HepG2 (cell line): ENCODE results near the gene LAMC1. TPM values are rescaled to one million over a fixed set of nuclear protein-coding genes. Genes with fewer than 3 reads are reported as not detected.

Experiments
- ATAC-seq: fragments of 200-7000 bp; cut with Tn5 transposase; 3 replicates; pipeline ENCODE4 v1.9.1; 2020; ENCODE audit warnings: mild to moderate bottlenecking, moderate library complexity
- BruUV-seq: library from RNA; stranded (reverse); fragments of 400-500 nt; replicated peaks from 2 replicates; lab custom pipeline; 2021; lab: Mats Ljungman, UMichigan
- CTCF ChIA-PET: fragments of 300-600 bp; formaldehyde crosslinking; extraction: SDS; loops from one replicate; lab custom pipeline; 2021; ENCODE audit warnings: low total read pairs, inconsistent platforms, low intra/inter-chr PET ratio; lab: Yijun Ruan, JAX
- POLR2A ChIA-PET: fragments of 350-600 bp; sonication (Branson Sonifier 250); formaldehyde crosslinking; loops from one replicate; lab custom pipeline; 2020; ENCODE audit warnings: antibody characterized with exemption, inconsistent platforms; lab: Yijun Ruan, JAX
- DNase-seq: peaks from one replicate; pipeline ENCODE4 v3.0.0-alpha.2; 2015; ENCODE audit warnings: low spot score
- FAIRE-seq: peaks from 3 replicates; lab custom pipeline; 2011; peaks lifted over from hg19 to GRCh38; lab: Jason Lieb, UNC
- H2AFZ ChIP-seq: one replicate; pipeline ENCODE4 v1.6.1; 2011; ENCODE audit warnings: low read length, inconsistent platforms
- H3K27ac ChIP-seq: fragments of 300-600 bp; 3 replicates; pipeline ENCODE4 v1.8.0; 2011; ENCODE audit warnings: mixed run types, mild to moderate bottlenecking, mixed read lengths, low read length, inconsistent platforms; ENCODE audit not compliant: insufficient read depth; ENCODE audit errors: extremely low read length
- H3K27me3 ChIP-seq, 2 experiments: fragments of 200-600 bp in 1 of 2; 2 replicates in 1 of 2; 3 replicates in 1 of 2; pipeline versions ENCODE4 v1.6.0 to v1.8.0; 2011; ENCODE audit warnings: low read length in 2 of 2, mild to moderate bottlenecking in 2 of 2, moderate library complexity in 2 of 2, inconsistent platforms in 1 of 2; ENCODE audit not compliant: insufficient read depth in 2 of 2, control insufficient read depth in 1 of 2
- H3K36me3 ChIP-seq, 2 experiments: fragments of 200-600 bp in 1 of 2; replicated peaks in 1 of 2; 2 replicates in 1 of 2; 3 replicates in 1 of 2; pipeline versions ENCODE4 v1.5.1 to v1.8.0; 2011; ENCODE audit warnings: low read length in 2 of 2, inconsistent platforms in 1 of 2; ENCODE audit not compliant: insufficient read depth in 2 of 2, control insufficient read depth in 1 of 2
- H3K4me1 ChIP-seq: 2 replicates; pipeline ENCODE4 v1.5.1; 2012; ENCODE audit warnings: low read length, inconsistent platforms; ENCODE audit not compliant: insufficient read depth
- H3K4me2 ChIP-seq: 2 replicates; pipeline ENCODE4 v1.6.0; 2011; ENCODE audit warnings: low read depth, low read length, inconsistent platforms
- H3K4me3 ChIP-seq, 3 experiments: fragments of 200-600 bp in 1 of 3; sonication (generic), shearing (Covaris generic) in 1 of 3; replicated peaks in 1 of 3; 2 replicates each; pipeline ENCODE4 v1.5.1; 2011 to 2016; ENCODE audit warnings: low read length in 3 of 3, inconsistent platforms in 2 of 3, low read depth in 2 of 3, mild to moderate bottlenecking in 2 of 3, control low read depth in 1 of 3, mixed read lengths in 1 of 3; ENCODE audit not compliant: insufficient read depth in 1 of 3
- H3K79me2 ChIP-seq: one replicate; pipeline ENCODE4 v1.6.1; 2011; ENCODE audit warnings: low read length, inconsistent platforms; ENCODE audit not compliant: insufficient read depth
- H3K9ac ChIP-seq: 2 replicates; pipeline ENCODE4 v1.6.0; 2011; ENCODE audit warnings: mild to moderate bottlenecking, low read depth, low read length, inconsistent platforms; ENCODE audit not compliant: insufficient read depth
- H3K9me3 ChIP-seq: 2 replicates; pipeline ENCODE4 v1.5.1; 2012; ENCODE audit warnings: mild to moderate bottlenecking, low read length
- H4K20me1 ChIP-seq: 2 replicates; pipeline ENCODE4 v1.6.0; 2011; ENCODE audit warnings: inconsistent platforms, mild to moderate bottlenecking, low read length, moderate library complexity; ENCODE audit not compliant: insufficient read depth
- CHD4 ChIP-seq: fragments of 200-600 bp; sonication (generic); IDR thresholded peaks from 2 replicates; pipeline ENCODE4 v1.7.0; 2017; ENCODE audit warnings: mild to moderate bottlenecking, low read length, borderline replicate concordance
- FOXA1 ChIP-seq, 2 experiments: fragments of 450-650 bp in 1 of 2; sonication (generic) in 1 of 2; formaldehyde crosslinking in 1 of 2; IDR thresholded peaks; 2 replicates each; pipeline versions ENCODE4 v1.4.0 to v1.6.1; 2016 to 2020; ENCODE audit warnings: missing genetic modification reagents in 1 of 2
- HNRNPK ChIP-seq: fragments of 200-400 bp; formaldehyde crosslinking; IDR thresholded peaks from 2 replicates; pipeline ENCODE4 v1.6.1; 2018; ENCODE audit warnings: low read length, low read depth, moderate library complexity, mild to moderate bottlenecking; ENCODE audit not compliant: poor library complexity, severe bottlenecking
- MBNL3 ChIP-seq: fragments of 250-450 bp; sonication (Bioruptor Pico); conservative IDR thresholded peaks from 2 replicates; pipeline ENCODE4 v1.8.0; 2022; ENCODE audit warnings: mild to moderate bottlenecking, inconsistent platforms
- NCOA2 ChIP-seq: sonication (generic); formaldehyde crosslinking; IDR thresholded peaks from 2 replicates; pipeline ENCODE4 v1.8.0; 2022; ENCODE audit warnings: inconsistent platforms
- PHB2 ChIP-seq: fragments of 450-650 bp; IDR thresholded peaks from 2 replicates; pipeline ENCODE4 v1.6.1; 2018; ENCODE audit not compliant: partially characterized antibody
- PRMT3 ChIP-seq: sonication (generic); formaldehyde crosslinking; IDR thresholded peaks from 2 replicates; pipeline ENCODE4 v1.8.1; 2022; ENCODE audit warnings: low read depth, mild to moderate bottlenecking, moderate library complexity, missing genetic modification reagents, borderline replicate concordance
- RBM22 ChIP-seq: fragments of 200-400 bp; formaldehyde crosslinking; optimal IDR thresholded peaks from 2 replicates; pipeline ENCODE3; 2017; ENCODE audit warnings: mild to moderate bottlenecking, low read length, moderate library complexity
- TMF1 ChIP-seq: sonication (generic); formaldehyde crosslinking; IDR thresholded peaks from 2 replicates; pipeline ENCODE4 v1.8.1; 2022; ENCODE audit warnings: low read depth, missing genetic modification reagents
- ZMAT5 ChIP-seq: sonication (generic); formaldehyde crosslinking; IDR thresholded peaks from 2 replicates; pipeline ENCODE4 v1.5.0; 2020; ENCODE audit warnings: mild to moderate bottlenecking, low read depth, missing genetic modification reagents, borderline replicate concordance
- ZNF10 ChIP-seq: sonication (generic); formaldehyde crosslinking; IDR thresholded peaks from 2 replicates; pipeline ENCODE4 v1.4.0; 2020; ENCODE audit warnings: mild to moderate bottlenecking, low read depth, missing genetic modification reagents, borderline replicate concordance
- ZNF382 ChIP-seq: sonication (generic); formaldehyde crosslinking; IDR thresholded peaks from 2 replicates; pipeline ENCODE4 v1.5.0; 2020; ENCODE audit warnings: missing genetic modification reagents, mild to moderate bottlenecking, borderline replicate concordance
- ZNF572 ChIP-seq: sonication (generic); formaldehyde crosslinking; IDR thresholded peaks from 2 replicates; pipeline ENCODE4 v1.5.1; 2020; ENCODE audit warnings: mild to moderate bottlenecking, missing genetic modification reagents
- WGBS: methylation state at CpG from one replicate; pipeline ENCODE4 v1.1.6; 2017; ENCODE audit warnings: low lambda C conversion rate; 5-methylcytosine and 5-hydroxymethylcytosine counted together
- in situ Hi-C: cut with HindIII; loops from 2 replicates; pipeline ENCODE4 v1.10.0; 2017; ENCODE audit warnings: low pct_unique_long_range_greater_than_20kb; ENCODE audit not compliant: extremely low pct_ligation_motif_present
- intact Hi-C: fragments of 100-400 bp; cut with micrococcal nuclease; formaldehyde crosslinking; loops from one replicate; pipeline ENCODE4 v1.10.0; 2022; ENCODE audit not compliant: unreplicated experiment
- polyA plus RNA-seq, 8 experiments: library from polyadenylated mRNA; depleted of rRNA in 3 of 8; stranded (reverse) in 7 of 8; unstranded in 1 of 8; fragments of >200 nt; fragmentation: Illumina TruSeq in 4 of 8; extraction: Trizol in 4 of 8; gene quantifications; 2 replicates each; pipeline versions ENCODE4 v1.2.1 to v1.2.3, GENCODE V29; 2011 to 2016; ENCODE audit warnings: low read depth in 4 of 8, missing spikeins in 1 of 8, mixed read lengths in 1 of 8; ENCODE audit not compliant: insufficient read depth in 1 of 8
- total RNA-seq, 5 experiments: library from RNA; depleted of rRNA; stranded (reverse); fragments of >200 nt; fragmentation: Illumina TruSeq; extraction: Trizol; gene quantifications; 2 replicates each; pipeline ENCODE4 v1.2.3, GENCODE V29; 2016; ENCODE audit warnings: low read depth in 1 of 5

LAMC1 gene
- total and polyA plus RNA-seq, 2 of the 13 experiments (the other 11 are each of a cell fraction or from before 2014, with no cell fraction given) = 58.5 to 137 TPM

GRCh38 chr1:183100361-183100974, 77.2 kb downstream of the LAMC1 start:
- ChIA-PET CTCF (no interaction called here), POLR2A (no interaction called here)
- TF ChIP-seq ZNF382 (CRISPR knock-in tag) (no peak), ZNF572 (CRISPR knock-in tag) (no peak), FOXA1 (IDR thresholded peaks at IDR 0.05) (no peak), FOXA1 (CRISPR knock-in tag; IDR thresholded peaks at IDR 0.05) (no peak), HNRNPK (no peak), ZNF10 (CRISPR knock-in tag) (no peak), NCOA2 (no peak), MBNL3 (CRISPR knock-in tag) (no peak), PRMT3 (CRISPR knock-in tag) (no peak), PHB2 (no peak), TMF1 (CRISPR knock-in tag) (no peak), RBM22 (no peak), CHD4 (no peak), ZMAT5 (no peak)
- Histone ChIP-seq H3K27me3 (no peaks in the 10 kb centered on the region), H3K79me2 (peaks cover 37% of the 10 kb centered on the region), H3K4me3 (no peak overlapping the region), H3K4me2 (no peak overlapping the region), H3K9me3 (no peaks in the 10 kb centered on the region), H3K9ac (no peak overlapping the region), H2AFZ (no peak overlapping the region), H4K20me1 (0 out of 2 replicates have a peak, but pooled peaks cover 7% of the 10 kb centered on the region), H3K27ac (no peak overlapping the region), H3K4me1 (peaks cover 53% of the 10 kb centered on the region), H3K36me3 (peaks cover 9 to 15% of the 10 kb centered on the region in 2 experiments; a peak in 4 of 5 replicates)
- WGBS = 91% methylated on average over 4 of the region's 4 CpGs
- FAIRE-seq (no peak), ATAC-seq (no peak), DNase-seq (no peak)
- intact Hi-C loops (no loop called here), in situ Hi-C loops (no loop called here)
- no TSS peak for BruUV-seq
